ENCODE data around the gene SFRP4. TPM values are rescaled to one million over a fixed set of nuclear protein-coding genes. Genes with fewer than 3 reads are reported as not detected.

SFRP4 gene
- total RNA-seq: 0.16 and 0.36 TPM in 2 replicates

DNA sequence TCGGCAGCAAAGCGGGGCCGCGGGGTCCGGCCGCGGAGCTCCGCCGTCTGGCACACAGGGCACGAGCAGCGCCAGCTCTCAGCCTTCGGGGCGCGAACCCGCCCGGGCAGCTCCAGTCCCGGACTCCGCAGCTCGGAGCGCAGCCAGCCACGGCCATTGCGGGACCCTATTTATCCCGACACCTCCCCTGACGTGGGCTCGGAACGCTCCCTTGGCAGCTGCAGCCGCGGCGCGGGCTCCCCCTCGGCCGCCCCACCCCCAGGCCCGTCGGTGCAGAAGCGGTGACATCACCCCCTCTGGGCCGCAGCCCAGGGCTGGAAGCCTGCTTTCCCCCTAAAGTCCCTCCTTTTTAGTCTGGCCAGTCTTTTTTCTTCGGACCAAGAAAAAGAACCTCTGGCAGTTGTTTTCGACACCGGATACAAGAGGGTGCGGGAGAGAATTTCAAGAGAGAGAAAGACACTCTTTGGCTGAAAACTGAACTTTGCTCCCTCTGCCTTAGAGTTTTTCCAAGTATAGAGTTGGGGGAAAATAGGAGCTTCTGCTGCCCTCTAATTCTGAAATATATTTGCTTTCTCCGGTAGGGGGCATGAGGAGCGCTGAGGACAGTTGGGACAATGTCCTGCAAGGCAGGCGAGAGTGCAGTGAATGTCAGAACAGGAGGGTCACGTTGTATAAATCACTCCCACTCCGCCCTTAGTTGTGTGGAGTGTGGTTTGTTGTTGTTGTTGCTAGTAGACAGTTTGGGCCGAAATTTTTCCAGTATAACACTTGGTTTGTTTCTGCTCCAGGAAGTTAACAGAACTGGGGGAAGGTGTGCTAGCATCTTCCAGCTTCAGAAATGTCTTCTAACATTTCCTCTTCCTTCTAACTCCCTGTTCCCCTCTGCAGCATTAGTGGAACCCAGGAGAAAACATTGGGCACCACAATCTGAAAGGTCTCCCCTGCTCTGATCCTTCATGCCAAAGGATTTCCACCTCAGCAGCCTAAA is at the start of gene SFRP4:
TSS of gene SFRP4 (minus strand) at position 145 of the 988 bp plus-strand sequence. CDS start 280 bp downstream, outside the sequence.

GRCh38 chr7:37920305-37920848 is 3.8 kb upstream of the SFRP4 start, which contains the start of gene EPDR1:
Gene EPDR1, plus strand, starts transcription at chr7:37920640. Its CDS starts 300 bp downstream, at chr7:37920940.

Other genes with a start within 250 kb of the SFRP4 start
- not detected in 2 replicates for gene GPR141, start 233.1 kb downstream of the SFRP4 start, total RNA-seq
- gene NME8, start 68.2 kb downstream of the SFRP4 start, total RNA-seq: not detected in 2 replicates
- 19.8 and 32.2 TPM in 2 replicates for gene EPDR1, start 3.8 kb upstream of the SFRP4 start, total RNA-seq

All from hair follicle dermal papilla cell (primary cell).